ENCODE measurements around the gene PHEX. TPM values are rescaled to one million over a fixed set of nuclear protein-coding genes. Genes with fewer than 3 reads are reported as not detected.

The PHEX gene
- total RNA-seq, 1 experiment from 2014 or later, result 0.27 TPM

DNA sequence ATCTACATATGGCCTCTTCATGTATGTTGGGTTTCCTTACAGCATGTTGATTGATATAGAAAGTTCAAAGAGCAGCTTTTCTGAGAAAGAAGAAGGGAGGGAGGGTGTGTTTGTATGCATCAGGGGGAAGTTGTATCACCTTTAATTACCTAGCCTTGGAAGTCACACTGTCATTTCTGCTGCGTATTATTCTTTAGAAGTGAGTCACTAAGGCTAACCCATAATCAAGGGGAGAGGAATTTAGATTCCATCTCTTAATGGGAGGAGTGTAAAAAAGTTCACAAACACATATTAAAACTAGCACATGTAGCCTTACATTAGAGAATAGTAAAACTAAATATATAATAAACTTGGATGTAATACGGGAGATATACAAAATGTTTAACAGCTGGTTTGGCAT, 154.0 kb downstream of the PHEX start (continued):
- TF ChIP-seq SP1 (IDR thresholded peaks at IDR 0.05; ENCODE audit: low read depth), result no peak

DNA sequence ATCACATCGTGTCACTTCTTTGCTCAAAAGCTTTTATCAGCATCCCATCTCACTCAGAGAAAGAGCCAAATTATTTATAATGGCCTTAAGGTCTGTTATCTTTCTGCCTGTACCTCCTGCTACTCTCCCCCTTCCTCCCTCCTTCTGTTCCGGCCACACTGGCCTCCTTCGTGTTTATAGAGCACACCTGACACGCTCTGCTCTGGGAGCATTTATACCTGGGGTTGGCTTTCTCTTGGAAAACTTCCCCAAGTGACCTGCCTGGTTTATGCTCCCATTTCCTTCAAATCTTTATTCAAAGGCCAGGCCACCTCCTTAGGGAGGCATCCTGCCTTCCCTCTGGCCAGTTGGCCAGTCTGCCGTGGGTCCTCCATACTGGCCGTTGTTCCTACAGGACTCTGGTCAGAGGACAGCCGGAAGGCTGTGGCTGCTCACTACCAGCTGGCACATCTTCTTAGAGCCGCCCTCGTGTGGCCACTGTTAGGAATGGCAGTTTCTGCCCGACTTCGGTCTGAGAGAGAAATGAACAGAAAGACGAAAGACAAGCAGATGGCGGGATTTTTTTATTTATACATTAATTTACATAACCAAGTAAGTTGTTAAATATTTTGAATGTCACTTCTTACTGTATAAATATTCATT, 160.4 kb downstream of the PHEX start:
- Histone ChIP-seq H3K27me3 (ENCODE audit: insufficient read depth, low read length) (no peaks in the 10 kb centered on the region), H3K79me2 (ENCODE audit: insufficient read depth, low read length) (no peaks in the 10 kb centered on the region), H3K9ac (ENCODE audit: low read length) (no peak overlapping the region), H3K4me1 (ENCODE audit: control insufficient read depth in 1 of 2, insufficient read depth in 2 of 2, low read length in 2 of 2) (no peaks in the 10 kb centered on the region), H2AFZ (ENCODE audit: low read depth, low read length, poor library complexity, severe bottlenecking) (no peak overlapping the region), H3K9me2 (ENCODE audit: insufficient read depth) (no peaks in the 10 kb centered on the region), H3K4me3 (replicated peaks in 1 of 2; ENCODE audit: low read depth in 1 of 2, low read length in 2 of 2) (no peak overlapping the region), H4K20me1 (ENCODE audit: insufficient read depth) (no peaks in the 10 kb centered on the region), H3K27ac (ENCODE audit: low read depth, low read length) (no peak overlapping the region), H3K36me3 (ENCODE audit: control insufficient read depth in 1 of 2, insufficient read depth in 2 of 2, low read length in 2 of 2) (no peaks in the 10 kb centered on the region), H3K9me3 (ENCODE audit: control insufficient read depth in 1 of 2, insufficient read depth in 1 of 2, low read depth in 1 of 2, low read length in 2 of 2) (no peaks in the 10 kb centered on the region), H3K4me2 (ENCODE audit: low read length) (peak overlapping the region; percentile 53)
- TF ChIP-seq JUND (IDR thresholded peaks at IDR 0.05), result no peak
- no peak for TF ChIP-seq POLR2AphosphoS5 (IDR thresholded peaks at IDR 0.05; ENCODE audit: low read depth, low read length)
- TF ChIP-seq RAD21 (IDR thresholded peaks at IDR 0.05; ENCODE audit: low read depth), result peak; percentile 56
- TF ChIP-seq, protein P1, sequence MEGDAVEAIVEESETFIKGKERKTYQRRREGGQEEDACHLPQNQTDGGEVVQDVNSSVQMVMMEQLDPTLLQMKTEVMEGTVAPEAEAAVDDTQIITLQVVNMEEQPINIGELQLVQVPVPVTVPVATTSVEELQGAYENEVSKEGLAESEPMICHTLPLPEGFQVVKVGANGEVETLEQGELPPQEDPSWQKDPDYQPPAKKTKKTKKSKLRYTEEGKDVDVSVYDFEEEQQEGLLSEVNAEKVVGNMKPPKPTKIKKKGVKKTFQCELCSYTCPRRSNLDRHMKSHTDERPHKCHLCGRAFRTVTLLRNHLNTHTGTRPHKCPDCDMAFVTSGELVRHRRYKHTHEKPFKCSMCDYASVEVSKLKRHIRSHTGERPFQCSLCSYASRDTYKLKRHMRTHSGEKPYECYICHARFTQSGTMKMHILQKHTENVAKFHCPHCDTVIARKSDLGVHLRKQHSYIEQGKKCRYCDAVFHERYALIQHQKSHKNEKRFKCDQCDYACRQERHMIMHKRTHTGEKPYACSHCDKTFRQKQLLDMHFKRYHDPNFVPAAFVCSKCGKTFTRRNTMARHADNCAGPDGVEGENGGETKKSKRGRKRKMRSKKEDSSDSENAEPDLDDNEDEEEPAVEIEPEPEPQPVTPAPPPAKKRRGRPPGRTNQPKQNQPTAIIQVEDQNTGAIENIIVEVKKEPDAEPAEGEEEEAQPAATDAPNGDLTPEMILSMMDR (IDR thresholded peaks at IDR 0.05 in 2 of 3, conservative IDR thresholded peaks at IDR 0.05 in 1 of 3; ENCODE audit: borderline replicate concordance in 1 of 3, insufficient read depth in 1 of 3, low read depth in 2 of 3, low read length in 2 of 3), result peak; percentile 45 to 59 (median 53); a peak in 5 of 6 replicates
- no peak for TF ChIP-seq TCF7L2 (IDR thresholded peaks at IDR 0.05; ENCODE audit: borderline replicate concordance, extremely low read depth, insufficient read depth, insufficient read length)
- TF ChIP-seq, protein P2, sequence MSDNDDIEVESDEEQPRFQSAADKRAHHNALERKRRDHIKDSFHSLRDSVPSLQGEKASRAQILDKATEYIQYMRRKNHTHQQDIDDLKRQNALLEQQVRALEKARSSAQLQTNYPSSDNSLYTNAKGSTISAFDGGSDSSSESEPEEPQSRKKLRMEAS (IDR thresholded peaks at IDR 0.05), result no peak
- TF ChIP-seq, protein P3, sequence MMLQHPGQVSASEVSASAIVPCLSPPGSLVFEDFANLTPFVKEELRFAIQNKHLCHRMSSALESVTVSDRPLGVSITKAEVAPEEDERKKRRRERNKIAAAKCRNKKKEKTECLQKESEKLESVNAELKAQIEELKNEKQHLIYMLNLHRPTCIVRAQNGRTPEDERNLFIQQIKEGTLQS (IDR thresholded peaks at IDR 0.05), result no peak
- TF ChIP-seq, protein P4, sequence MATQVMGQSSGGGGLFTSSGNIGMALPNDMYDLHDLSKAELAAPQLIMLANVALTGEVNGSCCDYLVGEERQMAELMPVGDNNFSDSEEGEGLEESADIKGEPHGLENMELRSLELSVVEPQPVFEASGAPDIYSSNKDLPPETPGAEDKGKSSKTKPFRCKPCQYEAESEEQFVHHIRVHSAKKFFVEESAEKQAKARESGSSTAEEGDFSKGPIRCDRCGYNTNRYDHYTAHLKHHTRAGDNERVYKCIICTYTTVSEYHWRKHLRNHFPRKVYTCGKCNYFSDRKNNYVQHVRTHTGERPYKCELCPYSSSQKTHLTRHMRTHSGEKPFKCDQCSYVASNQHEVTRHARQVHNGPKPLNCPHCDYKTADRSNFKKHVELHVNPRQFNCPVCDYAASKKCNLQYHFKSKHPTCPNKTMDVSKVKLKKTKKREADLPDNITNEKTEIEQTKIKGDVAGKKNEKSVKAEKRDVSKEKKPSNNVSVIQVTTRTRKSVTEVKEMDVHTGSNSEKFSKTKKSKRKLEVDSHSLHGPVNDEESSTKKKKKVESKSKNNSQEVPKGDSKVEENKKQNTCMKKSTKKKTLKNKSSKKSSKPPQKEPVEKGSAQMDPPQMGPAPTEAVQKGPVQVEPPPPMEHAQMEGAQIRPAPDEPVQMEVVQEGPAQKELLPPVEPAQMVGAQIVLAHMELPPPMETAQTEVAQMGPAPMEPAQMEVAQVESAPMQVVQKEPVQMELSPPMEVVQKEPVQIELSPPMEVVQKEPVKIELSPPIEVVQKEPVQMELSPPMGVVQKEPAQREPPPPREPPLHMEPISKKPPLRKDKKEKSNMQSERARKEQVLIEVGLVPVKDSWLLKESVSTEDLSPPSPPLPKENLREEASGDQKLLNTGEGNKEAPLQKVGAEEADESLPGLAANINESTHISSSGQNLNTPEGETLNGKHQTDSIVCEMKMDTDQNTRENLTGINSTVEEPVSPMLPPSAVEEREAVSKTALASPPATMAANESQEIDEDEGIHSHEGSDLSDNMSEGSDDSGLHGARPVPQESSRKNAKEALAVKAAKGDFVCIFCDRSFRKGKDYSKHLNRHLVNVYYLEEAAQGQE (IDR thresholded peaks at IDR 0.05; ENCODE audit: low read depth), result no peak
- ChIA-PET POLR2A (no interaction called here), CTCF (interaction anchor here (1.2 kb wide), 1 partner anchor 56 kb away, joined by 4 read pairs; no protein-coding TSS in a partner anchor), RAD21 (ENCODE audit: low non-redundant PET in 1 of 2, low total read pairs in 2 of 2, uncharacterized antibody in 2 of 2, unreplicated experiment in 2 of 2) (no interaction called here)
- DNase-seq (ENCODE audit: low read depth, low spot score), result peak; percentile 36
- ATAC-seq, result peak; percentile 88
- BruUV-seq (replicated peaks), result no TSS peak
- intact Hi-C loops (cut with micrococcal nuclease), result no loop called here

Data from HCT116 (cell line).